Astrocyte (in vitro differentiated cells and primary cell): Measurements from ENCODE around the gene SURF1.

Experiments used
- EZH2 ChIP-seq: IDR thresholded peaks from 2 replicates; pipeline ENCODE4 v1.6.1; 2012; ENCODE audit warnings: mild to moderate bottlenecking, low read length, inconsistent platforms; ENCODE audit not compliant: insufficient read depth
- TF ChIP-seq, protein P1 (sequence below): IDR thresholded peaks from 2 replicates; pipeline ENCODE4 v1.5.1; 2011; ENCODE audit warnings: low read depth, mild to moderate bottlenecking, inconsistent platforms, low read length, moderate library complexity; ENCODE audit not compliant: insufficient read depth

DNA sequence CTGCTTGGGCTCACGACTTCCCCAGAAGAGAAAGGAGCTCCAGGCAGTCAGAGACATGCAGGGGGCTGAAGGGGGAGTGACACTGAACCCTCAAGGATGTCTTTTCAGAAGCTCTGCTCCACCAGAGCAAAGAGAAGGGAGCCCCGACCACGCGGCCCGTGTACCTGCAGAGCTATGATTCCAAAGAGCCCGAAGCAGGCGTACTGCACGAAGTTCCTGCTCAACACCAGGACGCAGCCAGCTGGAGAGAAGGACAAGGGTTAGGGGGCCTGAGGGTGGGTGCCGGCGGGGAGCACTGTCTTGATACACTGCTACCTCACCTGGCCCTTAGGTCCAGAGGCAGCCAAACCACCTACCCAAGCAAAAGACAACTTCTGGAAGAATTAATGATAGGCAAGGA, 10.1 kb upstream of the SURF1 start:
- TF ChIP-seq, protein P1, sequence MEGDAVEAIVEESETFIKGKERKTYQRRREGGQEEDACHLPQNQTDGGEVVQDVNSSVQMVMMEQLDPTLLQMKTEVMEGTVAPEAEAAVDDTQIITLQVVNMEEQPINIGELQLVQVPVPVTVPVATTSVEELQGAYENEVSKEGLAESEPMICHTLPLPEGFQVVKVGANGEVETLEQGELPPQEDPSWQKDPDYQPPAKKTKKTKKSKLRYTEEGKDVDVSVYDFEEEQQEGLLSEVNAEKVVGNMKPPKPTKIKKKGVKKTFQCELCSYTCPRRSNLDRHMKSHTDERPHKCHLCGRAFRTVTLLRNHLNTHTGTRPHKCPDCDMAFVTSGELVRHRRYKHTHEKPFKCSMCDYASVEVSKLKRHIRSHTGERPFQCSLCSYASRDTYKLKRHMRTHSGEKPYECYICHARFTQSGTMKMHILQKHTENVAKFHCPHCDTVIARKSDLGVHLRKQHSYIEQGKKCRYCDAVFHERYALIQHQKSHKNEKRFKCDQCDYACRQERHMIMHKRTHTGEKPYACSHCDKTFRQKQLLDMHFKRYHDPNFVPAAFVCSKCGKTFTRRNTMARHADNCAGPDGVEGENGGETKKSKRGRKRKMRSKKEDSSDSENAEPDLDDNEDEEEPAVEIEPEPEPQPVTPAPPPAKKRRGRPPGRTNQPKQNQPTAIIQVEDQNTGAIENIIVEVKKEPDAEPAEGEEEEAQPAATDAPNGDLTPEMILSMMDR = no peak
- no peak for TF ChIP-seq EZH2
